Measurements from ENCODE around the gene NOS1AP.

NOS1AP gene

DNA sequence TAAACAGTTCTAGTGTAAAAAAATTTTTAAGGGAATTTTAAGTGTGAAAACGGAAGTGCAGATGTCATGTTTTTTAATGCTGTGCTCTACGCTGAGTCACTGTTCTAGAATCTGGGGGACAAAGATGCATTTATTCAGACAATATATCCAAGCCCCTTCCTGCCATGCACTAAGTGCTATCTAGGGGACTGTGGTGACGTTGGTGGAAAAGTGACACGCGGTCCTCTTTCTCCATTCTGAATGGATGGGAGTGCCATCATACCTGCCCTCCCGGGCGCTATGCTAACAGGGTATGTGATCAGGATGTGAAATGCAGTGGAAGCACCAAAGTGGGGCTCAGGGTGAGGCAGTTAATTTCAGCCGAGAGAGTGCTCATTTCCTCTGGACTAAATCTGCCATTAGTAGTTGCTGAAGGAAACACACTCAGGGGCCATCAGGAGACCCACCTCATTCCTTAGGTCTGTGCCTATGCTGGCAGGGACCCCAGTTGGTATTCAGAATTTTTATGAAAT is 318.6 kb downstream of the NOS1AP start:
- Histone ChIP-seq H3K36me3 (replicated peaks; ENCODE audit: insufficient read depth, low read length) (no peaks in the 10 kb centered on the region), H3K27ac (ENCODE audit: low read length) (no peak overlapping the region)

DNA sequence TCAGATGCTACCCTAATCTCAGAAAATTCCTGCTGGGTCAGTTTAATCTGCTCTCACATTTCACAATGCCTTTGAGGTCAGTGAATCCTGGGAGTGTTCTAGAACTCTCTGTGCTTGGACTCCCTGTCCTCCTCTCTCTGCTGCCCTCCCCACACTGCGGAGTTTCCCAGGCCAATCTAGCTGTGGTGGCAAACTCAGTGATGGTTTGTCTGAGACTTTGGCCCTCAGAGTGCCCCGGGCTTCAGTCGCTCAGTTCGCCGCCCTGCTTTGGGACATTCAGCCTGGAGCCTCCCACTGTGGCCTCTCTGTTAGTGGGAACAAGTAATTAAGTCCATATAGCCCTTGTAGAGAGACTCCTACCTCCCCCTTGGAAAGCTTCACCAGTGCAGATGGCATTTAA is 319.1 kb downstream of the NOS1AP start:
- H3K9ac ChIP-seq (ENCODE audit: low read length) = no peak overlapping the region
- H3K27me3 ChIP-seq (replicated peaks; ENCODE audit: insufficient read depth, low read length) = no peaks in the 10 kb centered on the region
- peaks cover 12% of the 10 kb centered on the region for H3K4me1 ChIP-seq (ENCODE audit: low read length)
- H3K4me3 ChIP-seq (ENCODE audit: low read length) = no peak overlapping the region
- H3K4me2 ChIP-seq (ENCODE audit: low read depth, low read length) = peak overlapping the region; percentile 29; the same call in 1 of the 2 replicates
- H3K9me2 ChIP-seq (replicated peaks; ENCODE audit: insufficient read depth, low read length) = no peaks in the 10 kb centered on the region
- H3K9me3 ChIP-seq (replicated peaks; ENCODE audit: insufficient read depth, low read length) = no peaks in the 10 kb centered on the region
- H3F3A ChIP-seq (ENCODE audit: insufficient read depth, low read length) = no peaks in the 10 kb centered on the region
- no peaks in the 10 kb centered on the region for H3K79me2 ChIP-seq (ENCODE audit: low read length)
- no peak for TF ChIP-seq EZH2 (optimal IDR thresholded peaks at IDR 0.05; ENCODE audit: low read depth, low read length)
- TF ChIP-seq, protein P1, sequence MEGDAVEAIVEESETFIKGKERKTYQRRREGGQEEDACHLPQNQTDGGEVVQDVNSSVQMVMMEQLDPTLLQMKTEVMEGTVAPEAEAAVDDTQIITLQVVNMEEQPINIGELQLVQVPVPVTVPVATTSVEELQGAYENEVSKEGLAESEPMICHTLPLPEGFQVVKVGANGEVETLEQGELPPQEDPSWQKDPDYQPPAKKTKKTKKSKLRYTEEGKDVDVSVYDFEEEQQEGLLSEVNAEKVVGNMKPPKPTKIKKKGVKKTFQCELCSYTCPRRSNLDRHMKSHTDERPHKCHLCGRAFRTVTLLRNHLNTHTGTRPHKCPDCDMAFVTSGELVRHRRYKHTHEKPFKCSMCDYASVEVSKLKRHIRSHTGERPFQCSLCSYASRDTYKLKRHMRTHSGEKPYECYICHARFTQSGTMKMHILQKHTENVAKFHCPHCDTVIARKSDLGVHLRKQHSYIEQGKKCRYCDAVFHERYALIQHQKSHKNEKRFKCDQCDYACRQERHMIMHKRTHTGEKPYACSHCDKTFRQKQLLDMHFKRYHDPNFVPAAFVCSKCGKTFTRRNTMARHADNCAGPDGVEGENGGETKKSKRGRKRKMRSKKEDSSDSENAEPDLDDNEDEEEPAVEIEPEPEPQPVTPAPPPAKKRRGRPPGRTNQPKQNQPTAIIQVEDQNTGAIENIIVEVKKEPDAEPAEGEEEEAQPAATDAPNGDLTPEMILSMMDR (IDR thresholded peaks at IDR 0.05; ENCODE audit: low read length) = no peak
- no peak for TF ChIP-seq EZH2phosphoT487 (IDR thresholded peaks at IDR 0.05; ENCODE audit: low read length)
- no peak for DNase-seq
- no peaks in the 10 kb centered on the region for H3K36me3 ChIP-seq (replicated peaks; ENCODE audit: insufficient read depth, low read length)
- no peaks in the 10 kb centered on the region for H4K20me1 ChIP-seq (ENCODE audit: insufficient read depth, low read length)
- H3K27ac ChIP-seq (ENCODE audit: low read length) = no peak overlapping the region
- no peak overlapping the region for H2AFZ ChIP-seq (ENCODE audit: low read length)

More for the DNA sequence above, 318.6 kb downstream of the NOS1AP start:
- TF ChIP-seq EZH2 (optimal IDR thresholded peaks at IDR 0.05; ENCODE audit: low read depth, low read length) (no peak), EZH2phosphoT487 (IDR thresholded peaks at IDR 0.05; ENCODE audit: low read length) (no peak)
- TF ChIP-seq, protein P1 (IDR thresholded peaks at IDR 0.05; ENCODE audit: low read length) = no peak
- Histone ChIP-seq H3K4me1 (ENCODE audit: low read length) (peaks cover 12% of the 10 kb centered on the region), H4K20me1 (ENCODE audit: insufficient read depth, low read length) (no peaks in the 10 kb centered on the region), H3F3A (ENCODE audit: insufficient read depth, low read length) (no peaks in the 10 kb centered on the region), H2AFZ (ENCODE audit: low read length) (no peak overlapping the region), H3K9ac (ENCODE audit: low read length) (no peak overlapping the region), H3K9me2 (replicated peaks; ENCODE audit: insufficient read depth, low read length) (no peaks in the 10 kb centered on the region), H3K27me3 (replicated peaks; ENCODE audit: insufficient read depth, low read length) (no peaks in the 10 kb centered on the region), H3K4me2 (ENCODE audit: low read depth, low read length) (no peak overlapping the region), H3K79me2 (ENCODE audit: low read length) (no peaks in the 10 kb centered on the region), H3K9me3 (replicated peaks; ENCODE audit: insufficient read depth, low read length) (no peaks in the 10 kb centered on the region), H3K4me3 (ENCODE audit: low read length) (no peak overlapping the region)
- no peak for DNase-seq

DNA sequence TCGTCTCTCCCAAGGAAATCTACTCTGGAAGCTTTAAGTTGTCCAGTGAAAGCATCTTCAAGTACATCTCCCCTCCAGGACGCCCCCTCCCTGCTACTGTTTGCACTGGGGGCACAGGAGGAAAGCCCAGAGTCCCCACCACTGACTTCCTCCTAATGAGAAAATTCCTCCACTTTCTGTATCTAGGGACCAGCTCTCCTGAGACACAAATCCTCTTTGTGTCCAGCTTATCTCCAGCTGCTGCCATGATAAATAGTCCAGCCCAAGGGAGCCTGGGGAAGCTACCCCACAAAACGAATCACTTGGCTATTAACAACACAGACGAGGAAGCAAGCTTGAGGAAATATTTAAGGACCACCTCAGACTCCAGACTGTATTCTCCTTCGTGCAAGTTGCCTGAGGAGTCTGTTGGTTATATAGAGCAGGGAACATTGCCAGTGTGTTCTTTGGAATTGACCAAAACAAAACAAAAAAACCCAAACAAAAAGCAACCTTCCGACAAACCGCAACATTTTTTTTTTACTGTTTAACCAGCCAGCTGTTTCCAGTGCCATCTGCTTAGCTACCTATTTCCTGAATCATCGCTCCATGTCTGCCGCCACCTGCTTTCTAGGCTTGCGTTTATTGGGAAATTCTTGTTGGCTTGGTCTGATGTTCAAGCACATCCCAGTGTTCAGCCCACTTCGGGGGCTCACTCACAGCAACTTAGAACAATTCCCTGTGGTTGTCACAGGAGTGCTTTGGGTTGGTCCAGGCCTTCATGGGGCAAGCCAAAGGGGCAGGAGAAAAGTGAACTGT is 319.7 kb downstream of the NOS1AP start:
- Histone ChIP-seq H3K9me3 (replicated peaks; ENCODE audit: insufficient read depth, low read length) (no peaks in the 10 kb centered on the region), H3K4me2 (ENCODE audit: low read depth, low read length) (peak overlapping the region; percentile 29; the same call in 1 of the 2 replicates), H3K9me2 (replicated peaks; ENCODE audit: insufficient read depth, low read length) (no peaks in the 10 kb centered on the region), H3K4me1 (ENCODE audit: low read length) (peaks cover 12% of the 10 kb centered on the region), H4K20me1 (ENCODE audit: insufficient read depth, low read length) (no peaks in the 10 kb centered on the region), H3K27ac (ENCODE audit: low read length) (no peak overlapping the region; the same call in 1 of the 2 replicates), H3K36me3 (replicated peaks; ENCODE audit: insufficient read depth, low read length) (no peaks in the 10 kb centered on the region), H3K79me2 (ENCODE audit: low read length) (no peaks in the 10 kb centered on the region), H3K4me3 (ENCODE audit: low read length) (peak overlapping the region; percentile 5), H2AFZ (ENCODE audit: low read length) (peak overlapping the region; percentile 16; the same call in 1 of the 2 replicates), H3F3A (ENCODE audit: insufficient read depth, low read length) (no peaks in the 10 kb centered on the region), H3K27me3 (replicated peaks; ENCODE audit: insufficient read depth, low read length) (no peaks in the 10 kb centered on the region), H3K9ac (ENCODE audit: low read length) (peak overlapping the region; percentile 3; the same call in 1 of the 2 replicates)
- DNase-seq = peak; percentile 48
- TF ChIP-seq EZH2phosphoT487 (IDR thresholded peaks at IDR 0.05; ENCODE audit: low read length) (no peak), EZH2 (optimal IDR thresholded peaks at IDR 0.05; ENCODE audit: low read depth, low read length) (no peak)
- TF ChIP-seq, protein P1 (IDR thresholded peaks at IDR 0.05; ENCODE audit: low read length) = no peak
